Uterus (tissue), 4 donors: ENCODE results near the gene TRA2A. TPM values are rescaled to one million over a fixed set of nuclear protein-coding genes. Genes with fewer than 3 reads are reported as not detected.
"Not testable (repeated sequence)": the region's sequence is repeated elsewhere in the genome, so short reads cannot be mapped to it uniquely, and the experiment has no call there.

Source experiments
- DNase-seq, 2 donors: peaks; one replicate each; pipeline ENCODE4 v3.0.0-alpha.2; 2019 to 2020
- H3K27ac ChIP-seq, 2 donors: fragments of 200-600 bp; sonication (generic); 1 replicate in 1 of 2; 2 replicates in 1 of 2; pipeline ENCODE4 v1.5.1; 2016 to 2018
- H3K27me3 ChIP-seq, 2 donors: fragments of 200-600 bp; sonication (generic); one replicate each; pipeline ENCODE4 v1.5.1; 2018 to 2019; ENCODE audit warnings: control low read depth in 1 of 2
- H3K36me3 ChIP-seq, 2 donors: fragments of 200-600 bp; sonication (generic); one replicate each; pipeline ENCODE4 v1.5.1; 2019; ENCODE audit warnings: control low read depth in 1 of 2
- H3K4me1 ChIP-seq, 2 donors: fragments of 200-600 bp; sonication (generic); one replicate each; pipeline ENCODE4 v1.5.1; 2018 to 2019; ENCODE audit warnings: control low read depth in 1 of 2
- H3K4me3 ChIP-seq, 2 donors: fragments of 200-600 bp; sonication (generic); 1 replicate in 1 of 2; 2 replicates in 1 of 2; pipeline ENCODE4 v1.5.1; 2018 to 2019; ENCODE audit warnings: mild to moderate bottlenecking in 1 of 2
- H3K9me3 ChIP-seq, 2 donors: fragments of 200-600 bp; sonication (generic); one replicate each; pipeline ENCODE4 v1.5.1; 2019; ENCODE audit warnings: control low read depth in 1 of 2
- CTCF ChIP-seq, 4 experiments: fragments of 200-600 bp in 2 of 4; fragments of 450-650 bp in 2 of 4; sonication (generic) in 2 of 4; IDR thresholded peaks; one replicate each; pipeline ENCODE4 v1.5.1; 2016 to 2019; ENCODE audit warnings: antibody characterized with exemption in 4 of 4, mild to moderate bottlenecking in 2 of 4, moderate library complexity in 1 of 4
- POLR2A ChIP-seq, 2 donors: fragments of 450-650 bp; IDR thresholded peaks; one replicate each; pipeline ENCODE4 v1.6.1; 2016; ENCODE audit warnings: antibody characterized with exemption in 2 of 2, mild to moderate bottlenecking in 1 of 2, moderate library complexity in 1 of 2
- intact Hi-C: fragments of 100-400 bp; cut with DNase I; formaldehyde crosslinking; loops from one replicate; pipeline ENCODE4 v1.15.1; 2023; ENCODE audit warnings: low total_unique reads
- total RNA-seq, 4 donors: library from RNA; depleted of rRNA in 3 of 4; stranded (reverse); fragments of >200 nt in 3 of 4; gene quantifications; one replicate each; pipeline versions ENCODE4 v1.1.0 to v1.2.4, GENCODE V29; 2014 to 2023
- donor health status: DM: yes; HTN: yes; CAD: no.

Gene TRA2A
- total RNA-seq, 4 donors from 2014 or later, result 12.6 to 144 (median 80.6) TPM

GRCh38 chr7:23514755-23515154 is 17.0 kb downstream of the TRA2A start:
- H3K9me3 ChIP-seq, result no peaks in the 10 kb centered on the region
- H3K27ac ChIP-seq, result no peak overlapping the region
- no peaks in the 10 kb centered on the region for H3K36me3 ChIP-seq
- TF ChIP-seq POLR2A (IDR thresholded peaks at IDR 0.05), result no peak
- no peak for TF ChIP-seq CTCF (IDR thresholded peaks at IDR 0.05)
- H3K27me3 ChIP-seq, result no peaks in the 10 kb centered on the region
- DNase-seq, result no peak
- intact Hi-C loops, result no loop called here
- H3K4me1 ChIP-seq, result no peaks in the 10 kb centered on the region
- H3K4me3 ChIP-seq, result no peak overlapping the region

- H3K4me3 ChIP-seq, H3K9me3 ChIP-seq, intact Hi-C loops, H3K27ac ChIP-seq, DNase-seq, H3K27me3 ChIP-seq, H3K36me3 ChIP-seq, H3K4me1 ChIP-seq: not testable (repeated sequence)
Observed at GRCh38 chr7:23513746-23514145, 18.0 kb downstream of the TRA2A start.

DNA sequence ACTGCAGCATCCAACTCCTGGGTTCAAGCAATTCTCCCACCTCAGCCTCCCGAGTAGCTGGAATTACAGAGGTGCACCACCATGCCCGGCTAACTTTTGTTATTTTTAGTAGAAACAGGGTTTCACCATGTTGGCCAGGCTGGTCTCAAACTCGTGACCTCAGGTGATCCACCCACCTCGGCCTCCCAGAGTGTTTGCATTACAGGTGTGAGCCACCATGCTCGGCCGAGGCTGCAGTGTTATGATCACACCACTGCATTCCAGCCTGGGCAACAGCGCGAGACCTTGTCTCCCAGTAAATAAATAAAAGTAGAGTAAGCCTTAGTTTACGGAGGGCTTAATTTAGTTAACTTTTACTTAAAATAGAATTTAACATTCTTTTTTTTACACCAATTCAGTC is 37.8 kb downstream of the TRA2A start:
- Histone ChIP-seq H3K4me3 (no peak overlapping the region), H3K27ac (no peak overlapping the region), H3K4me1 (no peaks in the 10 kb centered on the region), H3K9me3 (no peaks in the 10 kb centered on the region), H3K27me3 (no peaks in the 10 kb centered on the region), H3K36me3 (no peaks in the 10 kb centered on the region)
- DNase-seq, result no peak
- TF ChIP-seq POLR2A (IDR thresholded peaks at IDR 0.05) (no peak), CTCF (IDR thresholded peaks at IDR 0.05) (no peak)
- intact Hi-C loops, result no loop called here

DNA sequence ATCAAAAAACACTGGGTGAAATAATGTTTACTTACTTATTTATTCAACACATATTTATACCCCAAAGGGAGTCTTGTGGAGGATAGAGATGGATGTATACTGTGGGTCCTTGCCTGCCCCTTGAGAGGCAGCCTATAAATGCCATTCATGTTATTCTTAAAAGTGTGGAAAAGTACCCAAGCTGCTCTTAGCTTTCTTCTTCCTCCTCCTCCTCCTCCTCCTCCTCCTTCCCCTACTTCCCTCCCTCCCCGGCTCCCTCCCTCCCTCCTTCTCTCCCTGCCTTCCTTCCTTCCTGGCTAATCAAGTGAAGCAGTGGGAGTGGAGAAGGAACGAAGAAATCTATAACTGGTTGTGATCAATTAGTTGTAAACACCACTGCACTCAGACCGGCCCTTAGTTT is 40.3 kb downstream of the TRA2A start:
- no peak for DNase-seq
- TF ChIP-seq POLR2A (IDR thresholded peaks at IDR 0.05) (no peak), CTCF (IDR thresholded peaks at IDR 0.05) (no peak)
- Histone ChIP-seq H3K4me1 (no peaks in the 10 kb centered on the region), H3K27me3 (no peaks in the 10 kb centered on the region), H3K27ac (no peak overlapping the region), H3K9me3 (no peaks in the 10 kb centered on the region), H3K4me3 (no peak overlapping the region), H3K36me3 (no peaks in the 10 kb centered on the region)
- intact Hi-C loops, result no loop called here

DNA sequence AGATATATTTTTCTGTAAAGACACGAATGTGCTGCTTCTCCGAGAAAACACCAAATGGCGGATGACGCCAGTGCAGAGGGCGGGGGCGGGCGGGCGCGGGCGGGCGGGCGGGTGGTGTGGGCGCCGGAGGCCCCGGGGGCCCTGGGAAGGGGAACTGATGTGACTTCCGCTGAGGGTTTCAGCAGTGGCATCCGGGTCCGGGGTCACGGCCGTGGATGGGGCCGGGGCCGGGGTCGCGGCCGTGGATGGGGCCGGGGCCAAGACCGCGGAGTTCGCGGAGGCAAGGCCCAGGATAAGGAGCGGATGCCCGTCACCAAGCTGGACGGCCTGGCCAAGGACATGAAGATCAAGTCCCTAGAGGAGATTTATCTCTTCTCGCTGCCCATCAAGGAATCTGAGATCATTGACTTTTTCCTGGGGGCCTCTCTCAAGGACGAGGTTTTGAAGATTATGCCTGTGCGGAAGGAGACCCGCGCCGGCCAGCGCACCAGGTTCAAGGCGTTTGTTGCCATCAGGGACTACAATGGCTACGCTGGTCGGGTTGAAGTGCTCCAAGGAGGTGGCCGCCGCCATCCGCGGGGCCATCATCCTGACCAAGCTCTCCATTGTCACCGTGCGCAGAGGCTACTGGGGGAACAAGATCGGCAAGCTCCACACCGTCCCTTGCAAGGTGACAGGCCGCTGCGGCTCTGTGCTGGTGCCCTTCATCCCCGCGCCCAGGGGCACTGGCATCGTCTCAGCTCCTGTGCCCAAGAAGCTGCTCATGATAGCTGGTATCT is 41.2 kb downstream of the TRA2A start:
- intact Hi-C loops, result no loop called here
- peak overlapping the region; percentile 18 to 34 for H3K27ac ChIP-seq
- TF ChIP-seq CTCF (IDR thresholded peaks at IDR 0.05), result no peak
- peak in 1 of 2 donors; percentile 48 for DNase-seq
- H3K36me3 ChIP-seq, result no peaks in the 10 kb centered on the region
- H3K4me1 ChIP-seq, result no peaks in the 10 kb centered on the region
- no peaks in the 10 kb centered on the region for H3K9me3 ChIP-seq
- no peaks in the 10 kb centered on the region for H3K27me3 ChIP-seq
- H3K4me3 ChIP-seq, result peak overlapping the region; percentile 48 to 49

DNA sequence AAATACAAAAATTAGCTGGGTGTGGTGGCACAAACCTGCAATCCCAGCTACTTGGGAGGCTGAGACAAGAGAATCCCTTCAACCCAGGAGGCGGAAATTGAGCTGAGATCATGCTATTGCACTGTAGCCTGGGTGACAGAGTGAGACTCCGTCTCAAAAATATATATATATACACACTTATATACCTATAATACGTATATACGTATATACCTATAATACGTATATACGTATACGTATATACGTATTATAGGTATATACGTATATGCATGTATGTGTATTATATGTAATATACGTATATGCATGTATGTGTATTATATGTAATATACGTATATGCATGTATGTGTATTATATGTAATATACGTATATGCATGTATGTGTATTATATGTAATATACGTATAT is 43.1 kb downstream of the TRA2A start:
- H3K4me1 ChIP-seq, H3K27me3 ChIP-seq, H3K4me3 ChIP-seq, H3K27ac ChIP-seq, H3K36me3 ChIP-seq, H3K9me3 ChIP-seq, DNase-seq, intact Hi-C loops: not testable (repeated sequence)
